CD8-positive, alpha-beta memory T cell (primary cell): Measurements from ENCODE around the gene EMID1. TPM values are rescaled to one million over a fixed set of nuclear protein-coding genes. Genes with fewer than 3 reads are reported as not detected.
"Not testable (repeated sequence)": the region's sequence is repeated elsewhere in the genome, so short reads cannot be mapped to it uniquely, and the experiment has no call there.

Experiments
- CTCF ChIA-PET: fragments of 350-600 bp; sonication (Branson Sonifier 250); formaldehyde crosslinking; loops from one replicate; lab custom pipeline; 2021; ENCODE audit warnings: antibody characterized with exemption; lab: Charles Lee
- POLR2A ChIA-PET: fragments of 350-600 bp; sonication (Branson Sonifier 250); formaldehyde crosslinking; loops from one replicate; lab custom pipeline; 2021; ENCODE audit warnings: antibody characterized with exemption; lab: Charles Lee
- DNase-seq, 5 donors: peaks; one replicate each; pipeline versions ENCODE4 v3.0.0 to v3.0.0-alpha.2; 2020 to 2022; ENCODE audit warnings: mixed read lengths in 1 of 5
- H3K27ac ChIP-seq: one replicate; pipeline ENCODE4 v1.7.0; 2013; ENCODE audit warnings: low read depth, mild to moderate bottlenecking, low read length, moderate library complexity
- H3K27me3 ChIP-seq: 2 replicates; pipeline ENCODE4 v1.7.0; 2013; ENCODE audit warnings: low read length, mild to moderate bottlenecking; ENCODE audit not compliant: insufficient read depth, poor library complexity, severe bottlenecking
- H3K36me3 ChIP-seq: 2 replicates; pipeline ENCODE4 v1.7.0; 2013; ENCODE audit warnings: mild to moderate bottlenecking, low read length, moderate library complexity; ENCODE audit not compliant: insufficient read depth
- H3K4me1 ChIP-seq: 2 replicates; pipeline ENCODE4 v1.7.0; 2013; ENCODE audit warnings: mild to moderate bottlenecking, low read length, moderate library complexity; ENCODE audit not compliant: insufficient read depth
- H3K4me3 ChIP-seq: 2 replicates; pipeline ENCODE4 v1.7.0; 2013; ENCODE audit warnings: mild to moderate bottlenecking, low read length
- H3K9me3 ChIP-seq: 2 replicates; pipeline ENCODE4 v1.7.0; 2013; ENCODE audit warnings: mild to moderate bottlenecking, low read length
- H3K27ac Mint-ChIP-seq, 8 donors: one replicate each; pipeline ENCODE4 v1.8.0; 2020 to 2021; ENCODE audit warnings: mixed read lengths in 8 of 8, mild to moderate bottlenecking in 6 of 8, inconsistent platforms in 3 of 8, moderate library complexity in 3 of 8
- H3K27me3 Mint-ChIP-seq, 2 donors: one replicate each; pipeline ENCODE4 v1.8.0; 2020 to 2021; ENCODE audit warnings: mixed read lengths in 2 of 2, mild to moderate bottlenecking in 1 of 2, moderate library complexity in 1 of 2
- H3K36me3 Mint-ChIP-seq, 3 donors: one replicate each; pipeline ENCODE4 v1.8.0; 2020 to 2021; ENCODE audit warnings: mixed read lengths in 3 of 3, inconsistent platforms in 1 of 3, mild to moderate bottlenecking in 1 of 3
- H3K4me1 Mint-ChIP-seq, 3 donors: one replicate each; pipeline ENCODE4 v1.8.0; 2020 to 2021; ENCODE audit warnings: mixed read lengths in 3 of 3, inconsistent platforms in 1 of 3, mild to moderate bottlenecking in 1 of 3
- H3K4me3 Mint-ChIP-seq, 7 donors: one replicate each; pipeline ENCODE4 v1.8.0; 2020 to 2021; ENCODE audit warnings: mixed read lengths in 7 of 7, mild to moderate bottlenecking in 6 of 7, moderate library complexity in 4 of 7, inconsistent platforms in 2 of 7
- H3K9me3 Mint-ChIP-seq, 5 donors: one replicate each; pipeline ENCODE4 v1.8.0; 2020 to 2022; ENCODE audit warnings: mixed read lengths in 5 of 5, mild to moderate bottlenecking in 3 of 5, moderate library complexity in 2 of 5, inconsistent platforms in 1 of 5
- polyA plus RNA-seq: library from polyadenylated mRNA; unstranded; fragments of 300-500 nt; fragmentation: Illumina TruSeq; gene quantifications from one replicate; pipeline ENCODE4 v1.2.3, GENCODE V29; 2021
- total RNA-seq, 2 experiments: library from RNA; stranded (reverse); gene quantifications; one replicate each; pipeline ENCODE4 v1.2.3, GENCODE V29; 2021

Gene EMID1
- total and polyA plus RNA-seq, 3 experiments from 2014 or later = 0.31 TPM; not detected in 2

DNA sequence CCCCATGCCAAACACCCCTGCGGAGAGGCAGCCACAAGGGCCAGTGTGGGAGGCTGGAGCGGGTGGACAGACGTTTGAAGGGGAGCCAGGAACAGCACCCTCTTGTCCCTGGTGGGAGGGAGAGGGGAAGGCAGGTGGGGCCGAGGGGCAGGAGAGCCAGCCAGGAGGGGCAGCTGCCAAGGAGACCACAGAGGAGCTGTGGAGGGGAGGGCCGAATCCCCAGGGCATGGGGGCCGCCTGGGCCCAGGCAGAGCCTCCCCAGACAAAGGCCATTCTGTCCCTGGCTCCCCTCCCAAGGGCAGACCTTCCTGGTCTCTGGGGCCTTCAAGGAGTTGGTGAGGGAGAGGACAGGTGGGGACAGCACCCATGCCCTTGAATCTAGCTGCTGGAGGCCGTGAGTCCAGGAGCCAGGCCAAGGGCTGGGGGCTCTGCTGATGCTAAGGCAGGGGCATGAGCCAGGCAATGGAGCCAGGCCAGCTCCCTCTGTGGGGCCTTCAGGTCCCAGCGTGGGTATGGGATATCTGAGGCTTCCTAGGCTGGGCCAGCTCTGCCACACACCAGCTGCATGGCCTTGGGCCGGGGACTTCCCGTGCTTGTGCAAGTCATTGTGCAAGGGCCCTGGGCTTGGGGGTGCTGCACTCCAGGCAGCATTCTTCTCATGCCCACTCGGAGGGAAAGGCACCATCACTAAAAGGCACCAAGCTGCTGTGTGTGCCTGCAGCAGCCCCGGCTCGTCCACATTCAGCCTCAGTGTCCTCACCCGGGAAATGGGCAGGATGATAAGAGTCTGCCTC is 11.4 kb downstream of the EMID1 start:
- peaks cover 0 to 3% of the 10 kb centered on the region in 2 donors for H3K27me3 Mint-ChIP-seq
- Histone ChIP-seq H3K27ac (no peak overlapping the region), H3K4me3 (no peak overlapping the region), H3K36me3 (no peaks in the 10 kb centered on the region), H3K9me3 (no peaks in the 10 kb centered on the region), H3K27me3 (no peaks in the 10 kb centered on the region), H3K4me1 (no peaks in the 10 kb centered on the region)
- CTCF ChIA-PET = no interaction called here
- H3K36me3 Mint-ChIP-seq = no peaks in the 10 kb centered on the region
- no peaks in the 10 kb centered on the region for H3K9me3 Mint-ChIP-seq
- H3K4me3 Mint-ChIP-seq = no peak overlapping the region
- H3K4me1 Mint-ChIP-seq = no peaks in the 10 kb centered on the region
- DNase-seq = no peak
- POLR2A ChIA-PET = no interaction called here
- no peak overlapping the region for H3K27ac Mint-ChIP-seq

DNA sequence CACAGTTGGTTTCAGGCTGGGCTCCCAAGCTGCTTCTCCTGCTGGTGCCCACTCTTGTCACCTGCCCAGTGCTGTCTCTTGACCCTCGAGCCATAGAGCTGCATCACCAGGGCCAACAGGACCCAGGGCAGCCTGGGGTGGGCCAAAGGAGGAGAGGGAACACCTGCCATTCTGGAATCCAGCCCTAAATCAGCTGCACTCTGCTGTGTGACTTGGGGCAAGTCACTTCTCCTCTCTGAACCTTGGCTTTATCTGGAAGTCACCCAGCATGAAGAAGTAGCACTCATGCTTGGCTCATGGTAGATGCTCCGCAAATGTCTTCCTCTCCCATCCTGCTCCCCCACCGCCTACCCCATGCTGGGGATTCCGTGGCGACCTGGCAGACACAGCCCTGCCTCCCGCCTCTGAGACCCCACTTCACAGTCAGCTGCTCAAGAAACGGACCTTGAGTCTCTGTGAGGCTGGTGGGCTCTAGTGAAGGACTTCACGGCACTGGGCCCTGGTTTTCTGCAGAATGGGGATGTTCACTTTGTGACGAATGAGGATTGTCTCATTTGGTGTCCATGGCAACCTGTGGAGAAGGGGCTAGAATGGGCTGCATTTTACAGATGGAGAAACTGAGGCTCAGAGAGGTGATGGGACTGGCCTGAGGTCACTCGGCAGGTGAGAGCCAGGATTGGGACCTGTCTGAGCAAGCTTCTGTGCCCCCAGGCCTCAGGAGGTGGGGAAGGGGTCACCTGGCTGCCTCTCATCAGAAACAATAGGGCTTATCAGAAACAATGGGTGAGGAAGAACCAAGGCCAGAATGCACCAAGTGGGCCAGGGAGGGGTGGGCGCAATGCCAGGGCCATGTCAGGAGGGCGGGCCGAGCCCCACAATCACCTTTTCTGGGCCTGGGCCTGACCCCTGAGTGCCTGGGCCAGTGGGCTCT is 12.4 kb downstream of the EMID1 start:
- no peaks in the 10 kb centered on the region for H3K9me3 Mint-ChIP-seq
- CTCF ChIA-PET = no interaction called here
- POLR2A ChIA-PET = no interaction called here

DNA sequence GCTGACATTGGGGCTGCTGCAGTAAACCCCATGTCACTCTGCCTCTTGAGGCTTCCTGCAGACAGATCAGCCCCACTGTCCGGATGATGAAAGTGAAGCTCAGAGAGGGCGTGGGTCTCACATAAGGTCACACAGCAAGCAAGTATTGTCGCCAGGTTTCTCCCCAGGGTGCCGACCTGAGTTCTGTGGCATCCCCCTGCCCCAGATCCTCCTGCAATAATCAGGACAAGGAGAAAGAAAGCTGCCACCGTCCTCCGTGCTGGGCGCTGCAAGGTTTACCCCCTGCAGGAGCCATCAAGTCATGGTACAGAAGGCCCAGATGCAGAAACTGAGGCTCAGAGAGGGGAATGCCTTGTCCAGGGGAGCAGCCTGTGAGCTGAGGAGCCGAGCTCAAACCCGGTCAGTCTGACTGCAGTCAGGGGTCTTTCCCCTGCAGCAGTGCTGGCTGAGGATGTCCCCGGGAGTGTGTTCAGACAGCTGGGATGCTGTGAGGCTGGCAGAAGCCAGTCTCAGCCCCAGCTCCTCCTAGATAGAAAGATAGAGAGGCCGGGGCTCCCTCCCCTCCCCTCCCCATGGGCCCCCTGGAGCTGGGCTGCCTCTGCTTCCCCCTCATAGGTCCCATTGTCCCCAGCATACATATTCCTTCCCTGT is 13.2 kb downstream of the EMID1 start:
- H3K4me3 Mint-ChIP-seq = no peak overlapping the region

More for the DNA sequence above, 12.4 kb downstream of the EMID1 start:
- Mint-ChIP-seq H3K4me1 (no peaks in the 10 kb centered on the region), H3K36me3 (no peaks in the 10 kb centered on the region), H3K27me3 (peaks cover 0 to 3% of the 10 kb centered on the region in 2 donors), H3K27ac (no peak overlapping the region), H3K4me3 (no peak overlapping the region)
- no peak overlapping the region for H3K27ac ChIP-seq
- H3K4me1 ChIP-seq = no peaks in the 10 kb centered on the region
- no peaks in the 10 kb centered on the region for H3K36me3 ChIP-seq
- no peak overlapping the region for H3K4me3 ChIP-seq
- no peaks in the 10 kb centered on the region for H3K27me3 ChIP-seq
- H3K9me3 ChIP-seq = no peaks in the 10 kb centered on the region
- DNase-seq = no peak

DNA sequence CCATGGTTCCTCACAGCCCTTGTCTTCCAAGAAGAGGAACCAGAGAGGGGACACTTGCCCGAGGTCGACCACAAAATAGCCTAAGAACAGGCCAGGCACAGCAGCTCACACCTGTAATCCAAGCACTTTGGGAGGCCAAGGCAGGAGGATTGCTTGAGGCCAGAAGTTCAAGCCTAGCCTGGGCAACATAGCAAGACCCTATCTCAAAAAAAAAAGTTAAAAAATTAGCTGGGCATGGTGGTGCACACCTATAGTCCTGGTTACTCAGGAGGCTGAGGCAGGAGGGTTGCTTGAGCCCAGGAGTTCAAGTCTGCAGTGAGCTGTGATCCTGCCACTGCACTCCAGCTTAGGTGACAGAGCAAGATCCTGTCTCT is 13.7 kb downstream of the EMID1 start:
- POLR2A ChIA-PET, H3K9me3 ChIP-seq, DNase-seq, H3K9me3 Mint-ChIP-seq, H3K4me3 ChIP-seq, H3K4me3 Mint-ChIP-seq, H3K27me3 Mint-ChIP-seq, H3K27ac Mint-ChIP-seq, H3K27ac ChIP-seq, H3K4me1 Mint-ChIP-seq, H3K36me3 ChIP-seq, H3K36me3 Mint-ChIP-seq, H3K27me3 ChIP-seq, CTCF ChIA-PET, H3K4me1 ChIP-seq: not testable (repeated sequence)

More for the DNA sequence above, 13.2 kb downstream of the EMID1 start:
- Mint-ChIP-seq H3K27me3 (peaks cover 0 to 2% of the 10 kb centered on the region in 2 donors), H3K36me3 (no peaks in the 10 kb centered on the region), H3K9me3 (no peaks in the 10 kb centered on the region), H3K4me1 (no peaks in the 10 kb centered on the region), H3K27ac (no peak overlapping the region)
- no peak overlapping the region for H3K27ac ChIP-seq
- CTCF ChIA-PET = no interaction called here
- POLR2A ChIA-PET = no interaction called here
- no peak for DNase-seq
- no peaks in the 10 kb centered on the region for H3K36me3 ChIP-seq
- H3K9me3 ChIP-seq = no peaks in the 10 kb centered on the region
- no peak overlapping the region for H3K4me3 ChIP-seq
- H3K4me1 ChIP-seq = no peaks in the 10 kb centered on the region
- no peaks in the 10 kb centered on the region for H3K27me3 ChIP-seq

DNA sequence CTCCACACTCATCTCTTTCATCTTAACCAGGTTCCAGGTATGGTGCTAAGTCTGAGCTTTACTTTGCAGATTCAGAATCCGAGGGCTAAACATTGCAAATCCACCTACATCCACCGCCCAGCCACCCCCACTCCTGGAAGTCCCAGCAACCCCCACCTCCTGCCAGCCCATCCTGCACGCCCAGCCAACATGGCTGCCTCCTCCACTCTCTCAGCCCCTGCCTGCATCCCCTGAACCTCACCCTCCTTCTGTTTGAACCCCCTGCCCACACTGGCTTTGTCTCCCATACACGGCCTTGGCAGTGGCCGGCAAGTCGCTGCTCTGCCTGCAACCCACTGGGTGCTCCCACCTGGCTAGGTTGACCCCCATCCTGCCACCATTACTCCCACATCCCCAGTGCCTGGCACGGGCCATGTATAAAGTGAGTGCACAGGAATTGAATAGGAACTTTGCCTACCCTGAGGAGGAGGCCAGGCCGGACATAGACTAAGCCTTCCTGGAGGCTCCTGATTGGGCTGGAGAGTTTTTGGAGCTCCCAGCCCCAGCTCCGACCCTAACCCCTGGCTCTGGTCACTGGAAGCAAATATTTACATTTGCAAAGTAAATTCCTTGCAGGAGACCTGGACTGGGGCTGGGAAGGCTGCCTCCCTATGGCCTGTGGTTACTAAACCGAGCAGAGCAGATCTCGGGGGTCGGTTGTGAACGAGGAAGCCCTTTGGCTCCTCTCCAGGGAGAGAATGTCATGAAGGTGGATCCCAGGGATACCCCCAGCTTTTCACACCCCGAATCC is 14.4 kb downstream of the EMID1 start:
- H3K36me3 ChIP-seq = no peaks in the 10 kb centered on the region
- H3K9me3 Mint-ChIP-seq = no peaks in the 10 kb centered on the region
- no peaks in the 10 kb centered on the region for H3K27me3 Mint-ChIP-seq
- H3K4me3 ChIP-seq = no peak overlapping the region
- H3K4me1 ChIP-seq = no peaks in the 10 kb centered on the region
- no peaks in the 10 kb centered on the region for H3K27me3 ChIP-seq
- no peaks in the 10 kb centered on the region for H3K36me3 Mint-ChIP-seq
- no peaks in the 10 kb centered on the region for H3K4me1 Mint-ChIP-seq
- no peak overlapping the region for H3K4me3 Mint-ChIP-seq
- ChIA-PET CTCF (no interaction called here), POLR2A (no interaction called here)
- no peaks in the 10 kb centered on the region for H3K9me3 ChIP-seq
- H3K27ac Mint-ChIP-seq = no peak overlapping the region
- H3K27ac ChIP-seq = no peak overlapping the region
- DNase-seq = no peak

DNA sequence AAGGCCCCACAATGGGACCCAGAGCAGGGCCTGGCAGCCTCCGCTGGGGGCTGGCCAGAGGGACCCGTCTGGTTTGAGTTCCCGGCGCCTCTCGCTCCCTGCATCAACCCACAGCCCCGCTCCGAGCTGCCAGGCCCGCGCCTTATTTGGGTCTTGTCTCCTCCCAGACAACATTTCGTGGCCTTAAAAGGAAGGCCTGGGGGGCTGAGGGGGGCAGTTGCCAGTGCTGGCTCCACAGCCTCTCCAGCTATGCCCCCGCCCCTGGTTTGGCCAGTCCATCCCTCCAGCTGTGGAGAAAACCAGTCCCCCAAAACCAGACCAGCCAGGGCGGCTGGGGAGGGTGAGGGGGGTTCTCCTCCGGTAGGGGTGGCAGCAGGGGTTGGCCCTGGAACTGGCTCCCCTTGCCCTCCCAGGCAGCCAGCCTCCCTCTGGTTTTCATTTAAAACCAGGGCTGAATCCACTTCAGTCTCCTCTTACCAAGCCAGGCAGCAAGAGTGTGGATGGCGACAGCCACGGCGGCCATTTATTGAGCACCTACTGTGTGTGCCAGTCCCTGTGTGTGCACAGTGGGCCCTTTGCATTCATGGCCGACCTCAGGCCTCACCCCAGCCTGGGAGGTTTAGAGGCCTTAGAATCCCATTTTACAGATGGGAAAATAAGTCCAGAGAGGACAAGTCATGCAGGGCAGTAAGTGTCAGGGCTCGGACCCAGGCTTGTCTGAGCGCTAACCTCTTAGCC is 18.6 kb downstream of the EMID1 start:
- Histone ChIP-seq H3K4me1 (no peaks in the 10 kb centered on the region), H3K4me3 (no peak overlapping the region), H3K27ac (no peak overlapping the region), H3K9me3 (no peaks in the 10 kb centered on the region), H3K27me3 (no peaks in the 10 kb centered on the region), H3K36me3 (no peaks in the 10 kb centered on the region)
- H3K27ac Mint-ChIP-seq = no peak overlapping the region
- no peak overlapping the region for H3K4me3 Mint-ChIP-seq
- peaks cover 0 to 1% of the 10 kb centered on the region in 2 donors for H3K27me3 Mint-ChIP-seq
- ChIA-PET POLR2A (no interaction called here), CTCF (no interaction called here)
- no peaks in the 10 kb centered on the region for H3K4me1 Mint-ChIP-seq
- H3K9me3 Mint-ChIP-seq = no peaks in the 10 kb centered on the region
- DNase-seq = peak in 1 of 5 donors; percentile 36
- H3K36me3 Mint-ChIP-seq = no peaks in the 10 kb centered on the region

DNA sequence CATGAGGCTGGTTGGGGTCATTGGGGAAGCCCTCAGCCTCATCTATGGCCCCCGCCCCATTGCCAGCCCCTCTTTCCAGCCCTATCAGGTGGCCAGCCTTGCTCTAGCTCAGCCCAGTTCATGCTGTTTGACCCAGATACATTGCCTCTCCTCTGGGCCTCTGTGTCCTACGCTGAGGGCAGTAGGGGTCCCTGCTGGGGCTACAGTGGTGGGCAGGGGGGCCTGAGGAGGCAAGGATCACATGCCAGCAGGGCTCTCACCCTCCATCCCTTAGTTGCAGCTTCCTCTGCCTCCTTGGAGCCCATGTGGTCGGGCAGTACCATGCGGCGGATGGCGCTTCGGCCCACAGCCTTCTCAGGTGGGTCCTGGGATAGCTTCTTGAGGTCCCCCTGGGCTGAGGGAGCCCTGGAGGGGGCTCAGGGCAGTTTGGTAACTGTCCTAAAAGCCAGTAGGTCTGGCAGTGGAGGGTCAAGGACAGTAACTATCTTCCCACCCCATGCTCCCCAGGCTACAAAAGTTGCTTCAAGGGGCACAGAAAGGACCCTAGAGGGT is 19.2 kb downstream of the EMID1 start:
- Mint-ChIP-seq H3K27me3 (peaks cover 0 to 3% of the 10 kb centered on the region in 2 donors), H3K4me3 (no peak overlapping the region), H3K9me3 (no peaks in the 10 kb centered on the region), H3K4me1 (no peaks in the 10 kb centered on the region), H3K27ac (peak overlapping the region in 1 of 8 donors; percentile 9), H3K36me3 (no peaks in the 10 kb centered on the region)
- no peak for DNase-seq
- no peaks in the 10 kb centered on the region for H3K36me3 ChIP-seq
- no peaks in the 10 kb centered on the region for H3K4me1 ChIP-seq
- H3K4me3 ChIP-seq = no peak overlapping the region
- ChIA-PET POLR2A (no interaction called here), CTCF (no interaction called here)
- H3K27ac ChIP-seq = no peak overlapping the region
- no peaks in the 10 kb centered on the region for H3K9me3 ChIP-seq
- H3K27me3 ChIP-seq = no peaks in the 10 kb centered on the region
